HFFc6 (cell line): ENCODE measurements around the gene CMIP. TPM values are rescaled to one million over a fixed set of nuclear protein-coding genes. Genes with fewer than 3 reads are reported as not detected.

ENCODE experiments used
- DNase-seq: peaks from one replicate; pipeline ENCODE4 v3.0.0-alpha.2; 2018
- H3K27ac Mint-ChIP-seq: 2 replicates; pipeline ENCODE4 v1.8.0; 2020; ENCODE audit warnings: mild to moderate bottlenecking, mixed read lengths
- H3K27me3 Mint-ChIP-seq: 2 replicates; pipeline ENCODE4 v1.8.0; 2021; ENCODE audit warnings: mild to moderate bottlenecking, moderate library complexity, mixed read lengths; ENCODE audit not compliant: insufficient read depth
- H3K36me3 Mint-ChIP-seq: 2 replicates; pipeline ENCODE4 v1.8.0; 2021; ENCODE audit warnings: low read depth, mixed read lengths
- H3K4me1 Mint-ChIP-seq: 2 replicates; pipeline ENCODE4 v1.8.0; 2020; ENCODE audit warnings: low read depth, mixed read lengths
- H3K4me3 Mint-ChIP-seq: 2 replicates; pipeline ENCODE4 v1.8.0; 2020; ENCODE audit warnings: mild to moderate bottlenecking, moderate library complexity, mixed read lengths
- H3K9me3 Mint-ChIP-seq: 2 replicates; pipeline ENCODE4 v1.8.0; 2020; ENCODE audit warnings: mild to moderate bottlenecking, mixed read lengths
- total RNA-seq, 6 experiments: library from RNA; stranded (reverse); fragmentation: NEBNext Ultra II Directional; extraction: Animal tissue kit (Norgen Biotek cat#: 25700); gene quantifications; 2 replicates in 1 of 6; 3 replicates in 5 of 6; pipeline ENCODE4 v1.2.3, GENCODE V29; 2021
- TF ChIP-seq, protein P1 (sequence below): fragments of 200-600 bp; sonication (generic); IDR thresholded peaks from 2 replicates; pipeline ENCODE4 v1.5.0; 2021; ENCODE audit warnings: antibody characterized with exemption, mild to moderate bottlenecking

The CMIP gene
- total RNA-seq, 6 experiments from 2014 or later: 35.9 to 48.0 (median 43.5) TPM

- TF ChIP-seq, protein P1, sequence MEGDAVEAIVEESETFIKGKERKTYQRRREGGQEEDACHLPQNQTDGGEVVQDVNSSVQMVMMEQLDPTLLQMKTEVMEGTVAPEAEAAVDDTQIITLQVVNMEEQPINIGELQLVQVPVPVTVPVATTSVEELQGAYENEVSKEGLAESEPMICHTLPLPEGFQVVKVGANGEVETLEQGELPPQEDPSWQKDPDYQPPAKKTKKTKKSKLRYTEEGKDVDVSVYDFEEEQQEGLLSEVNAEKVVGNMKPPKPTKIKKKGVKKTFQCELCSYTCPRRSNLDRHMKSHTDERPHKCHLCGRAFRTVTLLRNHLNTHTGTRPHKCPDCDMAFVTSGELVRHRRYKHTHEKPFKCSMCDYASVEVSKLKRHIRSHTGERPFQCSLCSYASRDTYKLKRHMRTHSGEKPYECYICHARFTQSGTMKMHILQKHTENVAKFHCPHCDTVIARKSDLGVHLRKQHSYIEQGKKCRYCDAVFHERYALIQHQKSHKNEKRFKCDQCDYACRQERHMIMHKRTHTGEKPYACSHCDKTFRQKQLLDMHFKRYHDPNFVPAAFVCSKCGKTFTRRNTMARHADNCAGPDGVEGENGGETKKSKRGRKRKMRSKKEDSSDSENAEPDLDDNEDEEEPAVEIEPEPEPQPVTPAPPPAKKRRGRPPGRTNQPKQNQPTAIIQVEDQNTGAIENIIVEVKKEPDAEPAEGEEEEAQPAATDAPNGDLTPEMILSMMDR: no peak
- H3K36me3 Mint-ChIP-seq: no peaks in the 10 kb centered on the region
- no peaks in the 10 kb centered on the region for H3K27me3 Mint-ChIP-seq
- H3K9me3 Mint-ChIP-seq: no peaks in the 10 kb centered on the region
- peaks cover 34% of the 10 kb centered on the region for H3K4me1 Mint-ChIP-seq
- no peak overlapping the region for H3K27ac Mint-ChIP-seq
- H3K4me3 Mint-ChIP-seq: no peak overlapping the region
- DNase-seq: no peak
Measured at GRCh38 chr16:81408409-81408950, 36.1 kb upstream of the CMIP start.

DNA sequence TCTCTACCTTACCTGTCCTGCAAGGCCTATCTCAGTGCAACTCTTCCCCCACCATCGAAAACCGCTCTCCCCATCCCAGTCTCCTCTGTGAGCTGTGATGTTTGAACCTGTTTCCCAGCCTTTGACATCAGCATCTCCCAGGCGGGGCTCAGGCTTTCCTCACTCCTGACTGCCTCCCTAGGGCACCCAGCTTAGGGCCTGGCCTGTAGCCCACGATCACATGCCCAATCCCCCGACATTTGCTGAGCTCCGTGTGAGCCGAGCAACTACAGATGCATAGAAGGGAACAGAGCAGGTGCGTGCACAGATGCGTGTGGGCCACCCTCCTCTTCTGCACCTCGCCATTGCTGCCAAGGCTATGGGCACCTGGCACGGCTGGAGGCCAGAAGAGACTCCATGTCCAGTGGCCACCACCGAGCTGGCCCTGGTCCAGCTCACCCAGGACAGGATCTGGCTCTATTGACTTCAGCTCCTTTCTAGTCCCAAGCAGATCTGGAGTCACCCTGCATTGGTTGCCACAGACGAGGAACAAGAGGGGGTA is 35.5 kb upstream of the CMIP start:
- Mint-ChIP-seq H3K4me3 (no peak overlapping the region), H3K27me3 (no peaks in the 10 kb centered on the region), H3K4me1 (peaks cover 34% of the 10 kb centered on the region), H3K27ac (no peak overlapping the region), H3K9me3 (no peaks in the 10 kb centered on the region), H3K36me3 (no peaks in the 10 kb centered on the region)
- TF ChIP-seq, protein P1: no peak
- DNase-seq: no peak

- Mint-ChIP-seq H3K4me1 (peaks cover 19% of the 10 kb centered on the region), H3K27me3 (no peaks in the 10 kb centered on the region), H3K36me3 (no peaks in the 10 kb centered on the region), H3K4me3 (no peak overlapping the region), H3K9me3 (no peaks in the 10 kb centered on the region), H3K27ac (no peak overlapping the region)
- TF ChIP-seq, protein P1: no peak
- no peak for DNase-seq
Measured at GRCh38 chr16:81410643-81411293, 33.8 kb upstream of the CMIP start.

DNA sequence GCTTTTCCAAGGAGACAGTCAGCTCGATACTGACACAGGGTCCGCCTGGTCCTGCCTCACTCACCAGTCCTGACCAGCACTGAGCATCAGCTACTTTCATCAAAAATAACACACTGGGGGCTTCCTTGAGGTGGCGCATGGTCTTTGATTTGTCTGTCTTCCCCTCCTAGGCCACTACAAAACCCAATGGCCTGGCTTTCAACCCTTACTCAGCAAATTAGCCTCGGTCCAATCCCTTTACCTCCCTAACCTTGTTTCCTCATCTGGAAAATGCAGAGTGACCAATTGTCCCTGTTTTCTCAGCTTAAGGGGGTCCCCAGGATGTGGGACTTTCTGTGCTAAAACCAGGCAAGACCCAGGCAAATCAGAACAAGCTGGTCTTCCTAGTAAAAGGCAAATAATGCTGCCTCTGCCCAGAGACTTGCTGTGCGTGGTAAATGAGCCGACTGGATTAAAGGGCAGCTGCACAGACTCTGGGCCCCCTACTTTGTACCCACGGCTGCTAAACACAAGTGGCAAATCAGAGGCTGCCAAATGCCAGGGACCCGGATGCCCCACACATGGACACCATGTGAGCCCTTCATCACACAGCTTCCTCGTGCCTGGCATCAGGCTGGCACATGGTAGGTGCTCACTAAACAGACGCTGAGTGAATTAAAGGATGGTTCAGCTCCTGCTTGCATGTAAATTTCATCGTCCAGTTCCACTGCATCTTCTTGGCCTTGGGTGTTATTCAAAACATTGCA is 31.2 kb upstream of the CMIP start:
- H3K9me3 Mint-ChIP-seq: no peaks in the 10 kb centered on the region
- H3K27ac Mint-ChIP-seq: no peak overlapping the region
- DNase-seq: no peak
- TF ChIP-seq, protein P1: no peak
- H3K27me3 Mint-ChIP-seq: no peaks in the 10 kb centered on the region
- no peaks in the 10 kb centered on the region for H3K36me3 Mint-ChIP-seq
- H3K4me1 Mint-ChIP-seq: peaks cover 5% of the 10 kb centered on the region
- no peak overlapping the region for H3K4me3 Mint-ChIP-seq

DNA sequence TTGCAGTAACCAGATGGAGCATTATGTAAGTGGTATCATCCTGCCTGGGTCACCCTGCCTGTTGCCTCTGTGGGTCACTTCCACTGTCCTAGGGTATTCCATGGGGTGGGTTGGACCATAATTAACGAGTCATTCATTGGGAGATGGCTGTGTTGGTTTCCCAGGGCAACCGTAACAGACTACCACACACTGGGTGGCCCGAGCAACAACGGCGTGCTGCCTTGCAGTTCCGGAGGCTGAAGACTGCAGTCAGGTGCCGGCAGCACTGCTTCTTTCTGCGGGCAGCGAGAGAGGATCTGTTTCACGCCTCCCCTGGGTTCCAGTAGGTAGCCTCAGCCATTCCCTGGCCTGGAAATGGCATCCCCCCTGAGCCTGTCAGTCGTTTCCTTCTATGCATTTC is 28.9 kb upstream of the CMIP start:
- no peak for DNase-seq
- 0 out of 2 replicates have a peak, but pooled peaks cover 1% of the 10 kb centered on the region for H3K27me3 Mint-ChIP-seq
- no peak overlapping the region for H3K4me3 Mint-ChIP-seq
- no peaks in the 10 kb centered on the region for H3K4me1 Mint-ChIP-seq
- TF ChIP-seq, protein P1: no peak
- no peaks in the 10 kb centered on the region for H3K9me3 Mint-ChIP-seq
- no peak overlapping the region for H3K27ac Mint-ChIP-seq
- H3K36me3 Mint-ChIP-seq: no peaks in the 10 kb centered on the region
